Measurements from ENCODE around the gene EFCAB12.
"Not testable (repeated sequence)": the region's sequence is repeated elsewhere in the genome, so short reads cannot be mapped to it uniquely, and the experiment has no call there.

EFCAB12 gene

DNA sequence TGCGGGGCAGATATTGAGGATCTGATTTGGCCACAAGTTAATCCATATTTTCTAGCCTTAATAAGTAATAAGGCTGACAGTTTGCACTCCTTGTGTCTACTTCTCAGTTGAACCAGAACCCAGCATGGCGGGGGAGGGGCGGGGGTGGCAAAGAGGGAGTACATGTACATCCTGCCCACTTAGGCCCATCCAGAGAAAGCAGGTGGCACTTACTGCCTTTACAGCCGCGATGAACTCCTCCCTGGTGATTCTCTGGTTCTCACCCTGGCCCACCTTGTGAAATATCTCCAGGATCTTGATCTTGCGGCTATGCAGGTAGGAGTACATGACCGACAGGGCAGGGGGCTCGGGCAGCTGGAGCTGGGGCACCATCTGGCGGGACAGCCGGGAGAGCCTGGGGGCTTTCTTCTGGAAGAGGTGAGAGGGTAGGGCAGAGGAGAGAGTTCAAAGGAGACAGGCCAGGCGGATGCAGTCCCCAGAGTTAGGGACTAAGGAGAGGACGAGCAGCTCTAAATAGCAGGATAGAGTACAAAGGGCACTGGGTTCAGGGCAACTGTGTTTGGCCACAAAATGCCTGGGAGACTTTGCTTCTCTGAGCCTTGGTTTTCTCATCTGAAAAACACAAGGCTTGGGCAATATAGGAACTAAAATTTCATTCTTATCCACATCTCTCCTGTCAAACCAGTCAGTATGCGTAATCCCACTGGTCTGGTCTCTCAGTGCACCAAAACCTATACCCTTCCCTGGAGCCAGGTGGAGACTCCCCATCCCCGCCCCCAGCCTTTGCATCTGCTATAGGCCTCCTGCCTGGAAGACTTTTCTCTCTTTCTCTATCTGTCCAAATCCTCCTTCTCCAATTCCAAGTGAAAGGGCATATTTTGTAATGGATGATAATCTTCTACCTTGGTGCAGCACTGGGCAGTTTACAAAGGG, 10.1 kb downstream of the EFCAB12 start:
- no peak for DNase-seq

GRCh38 chr3:129417326-129417725, 11.1 kb downstream of the EFCAB12 start:
- DNase-seq, result no peak

DNA sequence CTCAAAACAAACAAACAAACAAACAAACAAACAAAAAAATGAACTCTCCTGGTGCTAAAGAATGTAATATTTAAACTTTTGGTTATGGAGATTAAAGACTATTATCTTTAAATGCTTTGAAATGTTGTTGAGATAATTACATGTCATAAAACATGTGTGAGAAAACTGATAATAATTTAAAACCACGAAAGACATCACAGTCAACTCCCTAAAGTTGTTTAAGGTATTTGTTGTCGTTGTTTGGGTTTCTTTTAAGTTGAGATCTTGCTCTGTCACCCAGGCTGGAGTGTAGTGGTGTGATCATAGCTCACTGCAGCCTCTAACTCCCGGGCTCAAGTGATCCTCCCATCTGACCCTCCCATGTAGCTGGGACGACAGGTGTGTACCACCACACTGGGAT, 12.0 kb downstream of the EFCAB12 start:
- DNase-seq, result no peak

GRCh38 chr3:129415830-129416229, 12.6 kb downstream of the EFCAB12 start:
- DNase-seq, result no peak

DNA sequence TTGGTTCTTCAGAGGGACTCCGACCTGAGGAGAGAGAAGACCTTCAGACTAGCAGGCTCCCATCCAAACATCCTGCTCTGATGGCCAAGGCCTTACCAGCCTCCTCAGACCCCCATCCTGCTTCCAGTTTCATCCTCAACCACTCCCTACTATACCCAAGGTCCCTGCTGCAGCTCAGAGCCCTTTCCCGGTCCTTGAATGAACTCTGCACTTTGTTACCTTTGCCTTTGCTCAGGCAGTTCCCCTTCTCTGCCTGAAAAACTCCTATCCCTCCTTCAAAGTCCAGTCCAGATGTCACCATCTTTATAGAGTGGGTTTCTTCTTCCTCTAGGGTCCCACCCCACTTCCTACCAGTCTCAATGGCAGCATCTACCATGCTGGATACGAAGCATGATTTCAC, 13.1 kb downstream of the EFCAB12 start:
- no peak for DNase-seq

DNA sequence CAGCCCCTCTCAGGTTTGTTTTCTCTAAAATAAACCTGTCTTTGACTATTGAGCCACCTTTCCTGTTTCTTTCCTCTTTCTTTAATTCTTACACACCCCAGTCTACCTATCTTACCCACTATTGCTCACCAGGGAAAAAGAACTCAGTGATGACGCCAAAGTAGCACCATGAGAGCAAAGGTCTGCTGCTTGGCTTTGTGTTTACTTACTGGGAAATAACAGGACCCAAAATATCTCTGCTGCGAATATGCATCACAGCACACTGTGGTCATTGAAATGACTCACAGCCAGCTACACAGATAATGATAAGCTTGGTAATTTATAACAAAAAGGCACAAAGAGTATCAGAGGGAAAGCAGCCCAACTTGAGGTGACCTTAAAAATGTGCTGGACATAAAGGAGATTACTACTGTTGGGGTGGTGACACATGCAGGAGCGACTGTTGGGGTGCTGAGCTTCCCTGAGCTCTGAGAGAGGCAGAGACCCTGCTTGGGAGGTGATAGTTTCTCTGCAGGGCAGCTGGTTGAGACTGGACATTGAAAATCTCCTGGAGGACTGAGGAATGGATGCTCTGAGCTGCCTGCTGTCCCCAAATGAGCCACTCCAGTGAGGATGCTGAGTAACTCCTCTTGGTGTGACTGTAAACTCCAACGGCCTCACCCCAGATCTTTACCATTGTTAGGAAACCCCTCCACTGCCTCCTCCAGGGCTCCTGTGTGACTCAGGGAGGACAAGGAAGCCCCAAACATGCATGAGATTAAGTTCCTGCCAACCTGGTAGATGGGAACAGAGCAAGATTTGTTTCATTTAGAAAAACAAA, 14.5 kb downstream of the EFCAB12 start:
- DNase-seq, result peak; percentile 85

DNA sequence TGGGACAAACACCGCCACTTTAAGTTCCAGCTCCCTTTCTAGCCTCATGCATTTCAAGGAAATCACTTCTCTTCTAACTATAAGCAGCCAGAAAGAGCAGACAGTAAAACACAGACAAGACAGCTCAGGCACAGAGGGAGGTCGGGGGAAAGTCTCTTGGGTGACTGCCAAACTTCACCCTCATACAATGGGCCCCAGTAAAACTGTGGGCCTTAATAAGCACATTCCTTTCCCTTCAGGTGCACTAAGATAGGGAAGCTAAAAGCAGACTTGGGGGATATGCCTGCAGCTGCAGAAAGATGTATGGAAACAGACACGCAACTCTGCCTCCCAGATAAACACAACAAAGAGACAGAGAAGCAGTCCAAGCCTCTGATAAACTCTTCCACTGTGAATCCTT, 15.2 kb downstream of the EFCAB12 start:
- DNase-seq, result not testable (repeated sequence)

GRCh38 chr3:129412542-129413198, 15.8 kb downstream of the EFCAB12 start:
- peak; percentile 15 for DNase-seq

DNA sequence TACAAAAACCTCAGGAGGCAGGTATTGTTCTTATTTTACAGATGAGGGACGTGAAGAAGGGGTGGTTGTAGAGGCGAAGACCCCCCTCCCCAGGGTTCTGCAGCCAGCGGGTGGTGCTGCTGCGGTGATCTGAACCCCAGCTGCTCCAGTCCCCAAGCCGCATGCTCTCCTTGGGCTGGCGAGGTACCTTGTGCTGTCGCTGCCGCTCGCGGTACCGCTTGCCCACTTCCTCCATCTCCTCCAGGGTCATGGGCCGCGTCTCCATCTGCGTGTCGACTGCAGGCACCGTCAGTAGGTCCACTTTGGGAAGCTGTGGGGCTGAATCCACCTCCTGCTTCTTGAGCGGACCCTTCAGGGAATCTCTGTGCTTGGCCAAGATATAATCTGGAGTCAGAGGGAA, 17.5 kb downstream of the EFCAB12 start:
- DNase-seq, result no peak

GRCh38 chr3:129409541-129409940, 18.9 kb downstream of the EFCAB12 start:
- DNase-seq, result no peak

GRCh38 chr3:129404610-129405009, 23.8 kb downstream of the EFCAB12 start:
- no peak for DNase-seq

DNA sequence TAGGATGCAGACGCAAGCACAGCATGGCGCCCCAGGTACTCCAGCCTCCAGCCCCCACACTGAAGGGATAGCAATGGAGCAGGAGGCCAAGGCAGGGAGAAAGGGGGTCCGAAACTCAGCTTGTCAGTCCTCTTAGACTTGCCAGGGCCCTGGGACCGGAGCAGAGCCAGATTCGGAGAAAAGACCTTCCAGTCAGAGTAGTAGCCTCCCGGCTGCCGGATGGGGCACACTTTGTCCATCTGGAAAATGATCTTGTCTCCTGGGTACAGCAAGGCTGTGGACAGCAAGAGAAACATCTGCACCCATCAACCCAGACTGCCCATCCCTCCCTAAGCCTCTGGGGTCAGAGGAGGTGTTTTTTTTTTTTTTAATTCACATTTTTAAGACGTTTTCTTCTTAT, 24.3 kb downstream of the EFCAB12 start:
- no peak for DNase-seq

GRCh38 chr3:129403450-129403849, 25.0 kb downstream of the EFCAB12 start:
- no peak for DNase-seq

- DNase-seq, result no peak
These were observed 25.8 kb downstream of the EFCAB12 start for GRCh38 chr3:129402616-129403015.

GRCh38 chr3:129402210-129402609, 26.2 kb downstream of the EFCAB12 start:
- DNase-seq, result no peak

- peak; percentile 22 for DNase-seq
These were observed 28.5 kb downstream of the EFCAB12 start for GRCh38 chr3:129399895-129400357.

DNA sequence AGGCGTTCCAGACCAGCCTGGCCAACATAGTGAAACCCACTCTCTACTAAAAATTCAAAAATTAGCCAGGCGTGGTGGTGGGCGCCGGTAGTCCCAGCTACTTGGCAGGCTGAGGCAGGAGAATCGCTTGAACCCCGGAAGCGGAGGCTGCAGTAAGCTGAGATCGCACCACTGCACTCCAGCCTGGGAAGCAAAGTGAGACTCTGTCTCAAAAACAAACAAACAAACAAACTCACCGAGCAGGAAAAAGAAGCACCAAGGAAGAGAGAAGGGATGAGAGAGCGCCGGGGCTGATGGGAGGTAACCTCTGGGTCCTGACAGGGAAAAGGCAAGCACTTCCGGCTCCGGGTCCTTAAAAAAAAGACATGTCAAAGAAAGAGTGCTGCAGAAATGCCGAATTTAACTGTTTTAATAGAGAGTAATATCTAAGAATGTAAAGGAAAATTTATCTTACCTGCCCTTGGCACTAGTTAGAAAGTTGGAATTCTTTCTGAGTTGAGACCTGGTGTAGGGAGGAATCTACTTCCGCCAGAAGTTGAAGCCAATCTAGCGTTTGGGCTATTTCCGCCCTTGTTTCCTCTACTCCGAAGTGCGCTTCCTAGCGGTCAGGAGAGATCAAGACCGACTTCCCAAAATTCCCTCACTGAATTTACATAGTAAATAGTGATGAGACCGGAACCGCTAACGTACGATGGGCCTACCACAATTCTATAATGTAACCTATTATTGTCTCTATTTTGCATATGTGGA, 29.1 kb downstream of the EFCAB12 start:
- DNase-seq, result peak; percentile 95

GRCh38 chr3:129398803-129399144, 29.7 kb downstream of the EFCAB12 start:
- DNase-seq, result peak; percentile 36

DNA sequence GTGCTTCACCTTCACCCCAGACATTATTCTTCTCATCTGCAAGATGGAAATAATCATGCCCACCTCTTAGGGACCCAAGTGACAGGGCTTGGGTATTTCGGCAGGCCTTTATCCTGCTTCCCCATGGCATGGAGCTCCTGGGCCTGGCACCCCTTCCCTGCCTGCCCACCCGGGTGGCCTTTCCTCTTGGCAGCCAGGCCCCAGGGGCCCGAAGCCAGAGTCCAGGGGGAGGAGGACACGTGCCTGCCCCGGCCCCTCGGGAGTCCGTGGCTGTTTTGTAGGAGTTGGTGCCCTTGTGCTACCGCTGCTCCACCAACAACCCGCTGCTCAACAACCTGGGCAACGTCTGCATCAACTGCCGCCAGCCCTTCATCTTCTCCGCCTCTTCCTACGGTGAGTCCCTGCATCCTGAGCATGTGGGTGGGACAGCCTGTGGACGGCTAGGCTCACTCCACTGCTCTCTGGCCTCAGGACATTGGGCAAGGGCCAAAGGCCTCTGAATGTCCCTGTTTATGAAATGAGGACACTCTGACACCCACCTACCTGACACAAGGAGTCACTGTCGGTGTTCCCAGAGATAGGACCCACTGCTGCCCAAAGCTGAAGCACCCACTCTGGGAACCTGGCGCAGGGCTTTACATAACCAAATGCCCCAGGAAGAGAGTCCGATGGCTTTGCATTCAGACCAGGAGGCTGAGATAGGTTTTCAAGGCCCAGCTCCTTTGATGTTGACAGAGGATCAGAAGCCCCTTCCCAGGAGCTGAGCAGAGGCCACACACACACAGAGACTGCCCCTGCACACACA, 34.5 kb downstream of the EFCAB12 start:
- DNase-seq, result not testable (repeated sequence)

- no peak for DNase-seq
These were observed 35.2 kb downstream of the EFCAB12 start for GRCh38 chr3:129393271-129393670.

DNA sequence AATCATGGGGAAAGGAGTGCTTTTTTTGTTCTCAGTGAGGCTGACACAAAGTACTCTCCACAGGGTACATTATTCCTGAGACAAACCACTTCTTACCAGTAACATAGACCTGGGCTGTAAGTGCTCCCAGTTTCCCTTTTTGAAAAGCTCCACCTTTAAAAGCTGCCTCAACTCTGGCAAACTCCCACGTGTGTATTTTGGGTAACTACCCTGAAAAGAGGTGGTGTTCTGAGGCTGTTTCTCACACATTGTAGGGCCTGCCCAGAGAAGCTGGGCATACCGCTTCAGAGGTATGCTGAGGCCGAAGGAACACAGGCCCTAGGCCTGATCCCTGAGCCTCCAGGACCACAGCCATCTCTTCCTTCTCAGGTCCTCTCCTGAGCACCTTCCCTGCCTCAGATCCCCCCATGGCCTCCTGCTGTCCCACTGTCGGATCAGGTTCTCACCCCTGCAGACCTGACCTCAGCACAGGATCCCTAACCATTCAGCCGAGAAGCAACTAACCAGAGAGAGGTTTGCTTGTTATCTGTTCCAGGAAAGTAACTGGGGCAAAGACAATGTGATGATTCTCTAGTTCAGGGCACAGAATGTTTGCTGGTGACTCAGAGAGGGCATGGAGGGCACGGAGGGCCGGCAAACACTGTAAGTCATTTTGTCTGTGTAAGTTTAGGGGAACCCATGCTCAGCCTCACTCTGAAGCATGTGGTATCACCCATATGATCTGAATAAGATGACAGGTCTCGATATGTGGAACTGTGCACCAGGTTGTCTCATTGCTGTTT, 36.1 kb downstream of the EFCAB12 start:
- not testable (repeated sequence) for DNase-seq

Data from EL (cell line).